ENCODE data around the gene VWA3B.

DNA sequence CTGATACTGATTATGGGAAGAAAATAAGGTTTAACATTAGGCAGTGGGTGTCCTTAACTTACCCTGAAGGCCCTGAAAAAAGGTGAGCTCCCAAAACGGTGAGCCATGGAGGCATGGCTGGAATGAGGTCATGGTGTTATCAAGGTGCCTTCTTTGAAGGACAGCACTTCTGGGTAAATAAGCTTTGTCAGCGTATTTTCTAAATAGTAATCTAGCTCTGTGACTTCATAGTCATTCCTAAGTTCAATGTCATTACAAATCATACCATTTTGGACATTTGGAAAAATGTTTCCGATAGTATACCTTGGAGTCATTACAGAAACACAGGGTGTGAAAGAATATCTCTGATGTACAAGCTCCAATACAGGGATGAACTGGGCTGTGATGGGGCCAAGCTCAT, 224.1 kb downstream of the VWA3B start:
- TF ChIP-seq, protein P1, sequence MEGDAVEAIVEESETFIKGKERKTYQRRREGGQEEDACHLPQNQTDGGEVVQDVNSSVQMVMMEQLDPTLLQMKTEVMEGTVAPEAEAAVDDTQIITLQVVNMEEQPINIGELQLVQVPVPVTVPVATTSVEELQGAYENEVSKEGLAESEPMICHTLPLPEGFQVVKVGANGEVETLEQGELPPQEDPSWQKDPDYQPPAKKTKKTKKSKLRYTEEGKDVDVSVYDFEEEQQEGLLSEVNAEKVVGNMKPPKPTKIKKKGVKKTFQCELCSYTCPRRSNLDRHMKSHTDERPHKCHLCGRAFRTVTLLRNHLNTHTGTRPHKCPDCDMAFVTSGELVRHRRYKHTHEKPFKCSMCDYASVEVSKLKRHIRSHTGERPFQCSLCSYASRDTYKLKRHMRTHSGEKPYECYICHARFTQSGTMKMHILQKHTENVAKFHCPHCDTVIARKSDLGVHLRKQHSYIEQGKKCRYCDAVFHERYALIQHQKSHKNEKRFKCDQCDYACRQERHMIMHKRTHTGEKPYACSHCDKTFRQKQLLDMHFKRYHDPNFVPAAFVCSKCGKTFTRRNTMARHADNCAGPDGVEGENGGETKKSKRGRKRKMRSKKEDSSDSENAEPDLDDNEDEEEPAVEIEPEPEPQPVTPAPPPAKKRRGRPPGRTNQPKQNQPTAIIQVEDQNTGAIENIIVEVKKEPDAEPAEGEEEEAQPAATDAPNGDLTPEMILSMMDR (IDR thresholded peaks at IDR 0.05; ENCODE audit: insufficient read depth, low read depth, low read length) = no peak
- TF ChIP-seq EZH2 (IDR thresholded peaks at IDR 0.05; ENCODE audit: insufficient read depth, low read length) = no peak

Data from astrocyte (in vitro differentiated cells and primary cell).